SK-N-SH (cell line): Measurements from ENCODE around the gene PALM. TPM values are rescaled to one million over a fixed set of nuclear protein-coding genes. Genes with fewer than 3 reads are reported as not detected.

Experiments
- CTCF ChIA-PET: fragments of 300-600, 350-600 bp; formaldehyde crosslinking; extraction: SDS; loops from one replicate; lab custom pipeline; 2021; lab: Yijun Ruan, JAX
- POLR2A ChIA-PET: fragments of 350-600 bp; sonication (Branson Sonifier 250); formaldehyde crosslinking; extraction: SDS; loops from one replicate; lab custom pipeline; 2020; ENCODE audit warnings: antibody characterized with exemption, inconsistent platforms; lab: Yijun Ruan, JAX
- DNase-seq: peaks from one replicate; pipeline ENCODE4 v3.0.0; 2012
- H2AFZ ChIP-seq: fragments of 200-600 bp; sonication (generic); 2 replicates; pipeline ENCODE4 v1.8.1; 2016; ENCODE audit warnings: antibody characterized with exemption, mild to moderate bottlenecking, low read depth
- H3F3A ChIP-seq: fragments of 200-600 bp; sonication (generic); replicated peaks from 2 replicates; pipeline ENCODE3; 2016; ENCODE audit warnings: antibody characterized with exemption, mild to moderate bottlenecking; ENCODE audit not compliant: insufficient read depth
- H3K27ac ChIP-seq, 2 experiments: fragments of 200-500 bp in 1 of 2; fragments of 200-600 bp in 1 of 2; sonication (Bioruptor generic) in 1 of 2; sonication (generic), shearing (Covaris generic) in 1 of 2; 2 replicates each; pipeline versions ENCODE4 v1.5.1 to v1.6.1; 2014 to 2016; ENCODE audit warnings: low read depth in 2 of 2, inconsistent platforms in 1 of 2, low read length in 1 of 2, mild to moderate bottlenecking in 1 of 2, mixed read lengths in 1 of 2
- H3K27me3 ChIP-seq: fragments of 200-600 bp; sonication (generic), shearing (Covaris generic); 2 replicates; pipeline ENCODE4 v1.6.1; 2016; ENCODE audit warnings: mixed run types; ENCODE audit not compliant: insufficient read depth
- H3K36me3 ChIP-seq, 2 experiments: fragments of 200-500 bp in 1 of 2; fragments of 200-600 bp in 1 of 2; sonication (Bioruptor generic) in 1 of 2; sonication (generic) in 1 of 2; replicated peaks in 1 of 2; 2 replicates each; pipeline versions ENCODE3 to v1.5.1; 2014 to 2016; ENCODE audit warnings: low read length in 1 of 2, mild to moderate bottlenecking in 1 of 2; ENCODE audit not compliant: insufficient read depth in 2 of 2, control insufficient read depth in 1 of 2
- H3K4me1 ChIP-seq, 2 experiments: fragments of 200-500 bp in 1 of 2; fragments of 200-600 bp in 1 of 2; sonication (Bioruptor generic) in 1 of 2; sonication (generic), shearing (Covaris generic) in 1 of 2; 2 replicates each; pipeline versions ENCODE4 v1.5.1 to v1.6.1; 2014 to 2016; ENCODE audit warnings: low read depth in 1 of 2, low read length in 1 of 2, mixed run types in 1 of 2; ENCODE audit not compliant: insufficient read depth in 2 of 2, control insufficient read depth in 1 of 2
- H3K4me2 ChIP-seq: fragments of 200-600 bp; sonication (generic), shearing (Covaris generic); 2 replicates; pipeline ENCODE4 v1.6.1; 2017; ENCODE audit warnings: mixed run types
- H3K4me3 ChIP-seq, 2 experiments: fragments of 200-500 bp in 1 of 2; fragments of 200-600 bp in 1 of 2; sonication (Bioruptor generic) in 1 of 2; sonication (generic), shearing (Covaris generic) in 1 of 2; 2 replicates each; pipeline versions ENCODE4 v1.5.1 to v1.8.1; 2014 to 2016; ENCODE audit warnings: low read depth in 2 of 2, inconsistent platforms in 1 of 2, low read length in 1 of 2, mild to moderate bottlenecking in 1 of 2, mixed read lengths in 1 of 2, moderate library complexity in 1 of 2
- H3K79me2 ChIP-seq: fragments of 200-600 bp; sonication (generic); 2 replicates; pipeline ENCODE4 v1.8.1; 2017; ENCODE audit warnings: mild to moderate bottlenecking; ENCODE audit not compliant: insufficient read depth
- H3K9ac ChIP-seq: fragments of 200-600 bp; sonication (generic); 2 replicates; pipeline ENCODE4 v1.6.1; 2017; ENCODE audit warnings: mixed run types
- H3K9me2 ChIP-seq: fragments of 200-600 bp; sonication (generic); 2 replicates; pipeline ENCODE4 v1.6.1; 2017; ENCODE audit warnings: mixed run types
- H3K9me3 ChIP-seq: fragments of 200-600 bp; sonication (generic); 2 replicates; pipeline ENCODE4 v1.6.1; 2017; ENCODE audit warnings: mixed run types, mild to moderate bottlenecking, moderate library complexity
- H4K20me1 ChIP-seq: fragments of 200-600 bp; sonication (generic); 2 replicates; pipeline ENCODE4 v1.6.1; 2017; ENCODE audit warnings: mild to moderate bottlenecking, mixed run types; ENCODE audit not compliant: insufficient read depth
- ELF1 ChIP-seq: IDR thresholded peaks from 2 replicates; pipeline ENCODE4 v1.4.0; 2012
- EZH2phosphoT487 ChIP-seq: fragments of 200-600 bp; sonication (generic); IDR thresholded peaks from 2 replicates; pipeline ENCODE4 v1.6.1; 2017; ENCODE audit warnings: low read depth, mixed run types, mild to moderate bottlenecking, antibody characterized with exemption, moderate library complexity, borderline replicate concordance
- IRF3 ChIP-seq: fragments of 150-350 bp; IDR thresholded peaks from 2 replicates; pipeline ENCODE4 v1.6.1; 2016; ENCODE audit warnings: mild to moderate bottlenecking, low read depth, low read length
- JUND ChIP-seq: IDR thresholded peaks from 2 replicates; pipeline ENCODE4 v1.4.0; 2012
- MAX ChIP-seq: IDR thresholded peaks from 2 replicates; pipeline ENCODE4 v1.4.0; 2012; ENCODE audit warnings: low read depth
- MEF2A ChIP-seq: IDR thresholded peaks from 2 replicates; pipeline ENCODE4 v1.4.0; 2012; ENCODE audit warnings: low read depth, borderline replicate concordance
- PBX3 ChIP-seq: IDR thresholded peaks from 2 replicates; pipeline ENCODE4; 2012
- POLR2AphosphoS5 ChIP-seq: IDR thresholded peaks from 2 replicates; pipeline ENCODE4 v1.6.1; 2012; ENCODE audit warnings: low read depth, low read length
- RFX5 ChIP-seq: IDR thresholded peaks from 2 replicates; pipeline ENCODE4 v1.6.1; 2012; ENCODE audit warnings: mild to moderate bottlenecking, improper control_type of control experiment, low read length
- RXRA ChIP-seq: IDR thresholded peaks from 2 replicates; pipeline ENCODE4 v1.4.0; 2012; ENCODE audit warnings: low read depth, mild to moderate bottlenecking, borderline replicate concordance
- TAF1 ChIP-seq: IDR thresholded peaks from 2 replicates; pipeline ENCODE4 v1.6.1; 2012; ENCODE audit warnings: low read depth, mild to moderate bottlenecking, low read length, moderate library complexity, borderline replicate concordance
- TEAD4 ChIP-seq: IDR thresholded peaks from 2 replicates; pipeline ENCODE4 v1.4.0; 2012; ENCODE audit warnings: mild to moderate bottlenecking, borderline replicate concordance; ENCODE audit not compliant: insufficient read depth
- USF2 ChIP-seq: fragments of 150-350 bp; IDR thresholded peaks from 2 replicates; pipeline ENCODE4 v1.6.1; 2017; ENCODE audit warnings: antibody characterized with exemption, low read length, low read depth, borderline replicate concordance
- ZBTB33 ChIP-seq: IDR thresholded peaks from 2 replicates; pipeline ENCODE4 v1.4.0; 2012; ENCODE audit warnings: low read depth, borderline replicate concordance
- WGBS: methylation state at CpG from one replicate; pipeline ENCODE4 v1.1.6; 2017; ENCODE audit warnings: low lambda C conversion rate; 5-methylcytosine and 5-hydroxymethylcytosine counted together
- polyA plus RNA-seq, 3 experiments: library from polyadenylated mRNA; depleted of rRNA; stranded (reverse); fragments of >200 nt; gene quantifications; 2 replicates each; pipeline ENCODE4 v1.2.3, GENCODE V29; 2012

PALM gene
- polyA plus RNA-seq, 1 of the 3 experiments (the other 2 are of a cell fraction), result 15.6 TPM

GRCh38 chr19:781800-782184 is 73.1 kb downstream of the PALM start (continued):
- TF ChIP-seq ZBTB33, result no peak
- no peak for TF ChIP-seq RFX5

GRCh38 chr19:782185-782877 is 73.6 kb downstream of the PALM start:
- H3F3A ChIP-seq, result no peaks in the 10 kb centered on the region
- ChIA-PET CTCF (interaction anchor here (0.6 to 1.0 kb wide), 2 partner anchors 48 to 136 kb away, joined by 3 to 4 read pairs; no protein-coding TSS in a partner anchor), POLR2A (interaction anchor here (0.6 kb wide), 1 partner anchor 10 kb away, joined by 3 read pairs; no protein-coding TSS in a partner anchor)
- no peak for DNase-seq
- H3K9me2 ChIP-seq, result no peaks in the 10 kb centered on the region
- no peak for TF ChIP-seq MAX
- no peaks in the 10 kb centered on the region for H3K36me3 ChIP-seq
- H3K4me2 ChIP-seq, result peak overlapping the region; percentile 34; the same call in 1 of the 2 replicates
- no peaks in the 10 kb centered on the region for H3K9me3 ChIP-seq
- no peak overlapping the region for H2AFZ ChIP-seq
- peaks cover 0 to 6% of the 10 kb centered on the region in 2 experiments; a peak in 1 of 4 replicates for H3K4me1 ChIP-seq
- no peaks in the 10 kb centered on the region for H3K27me3 ChIP-seq
- 59% methylated on average over 27 of the region's 29 CpGs for WGBS
- H3K4me3 ChIP-seq, result no peak overlapping the region
- no peak overlapping the region for H3K27ac ChIP-seq
- no peak overlapping the region for H3K9ac ChIP-seq
- no peaks in the 10 kb centered on the region for H3K79me2 ChIP-seq
- H4K20me1 ChIP-seq, result no peaks in the 10 kb centered on the region

- no peaks in the 10 kb centered on the region for H3K9me3 ChIP-seq
- H3K9ac ChIP-seq, result no peak overlapping the region
- 75% methylated on average over 30 of the region's 30 CpGs for WGBS
- no peaks in the 10 kb centered on the region for H3K27me3 ChIP-seq
- H3K79me2 ChIP-seq, result no peaks in the 10 kb centered on the region
- H3K4me1 ChIP-seq, result peaks cover 0 to 6% of the 10 kb centered on the region in 2 experiments; a peak in 1 of 4 replicates
- H3K4me2 ChIP-seq, result 0 out of 2 replicates have a peak overlapping the region, but pooled peaks have one; percentile 34
- ChIA-PET POLR2A (no interaction called here), CTCF (interaction anchor here (1.2 to 1.3 kb wide), 2 partner anchors 67 to 73 kb away, joined by 3 to 4 read pairs; no protein-coding TSS in a partner anchor)
- H3K36me3 ChIP-seq, result no peaks in the 10 kb centered on the region
- no peak overlapping the region for H3K4me3 ChIP-seq
- no peak overlapping the region for H2AFZ ChIP-seq
- no peak overlapping the region for H3K27ac ChIP-seq
- no peak for TF ChIP-seq POLR2AphosphoS5
- TF ChIP-seq RXRA, result no peak
- TF ChIP-seq ZBTB33, result no peak
- TF ChIP-seq IRF3, result no peak
- TF ChIP-seq TEAD4, result no peak
- no peak for TF ChIP-seq USF2
- TF ChIP-seq MEF2A, result no peak
- no peak for TF ChIP-seq PBX3
- TF ChIP-seq TAF1, result no peak
- TF ChIP-seq JUND, result no peak
- TF ChIP-seq EZH2phosphoT487, result no peak
- no peak for TF ChIP-seq ELF1
- H3F3A ChIP-seq, result no peaks in the 10 kb centered on the region
- no peaks in the 10 kb centered on the region for H4K20me1 ChIP-seq
- DNase-seq, result no peak
- H3K9me2 ChIP-seq, result no peaks in the 10 kb centered on the region
Observed at GRCh38 chr19:782878-783668, 74.3 kb downstream of the PALM start.
